Heart left ventricle (tissue), 13 donors: Measurements from ENCODE around the gene NAALADL2.

Source experiments
- CTCF ChIP-seq, 12 donors: fragments of 200-600 bp; sonication (generic) in 4 of 12; IDR thresholded peaks; one replicate each; pipeline versions ENCODE4 v1.5.0 to v1.8.0; 2018 to 2022; ENCODE audit warnings: antibody characterized with exemption in 12 of 12, mild to moderate bottlenecking in 5 of 12
- POLR2A ChIP-seq, 2 donors: fragments of 450-650 bp; IDR thresholded peaks; one replicate each; pipeline ENCODE4 v1.6.1; 2017; ENCODE audit warnings: antibody characterized with exemption in 2 of 2, mild to moderate bottlenecking in 2 of 2, moderate library complexity in 2 of 2
- donor health status: ischemic (EF 13 %, LVEDD 7.1; RV severe dilation, severe dysfunction).
- donor health status: DM: no; HTN: yes; CAD: no.
- donor health status: DM: no; HTN: no; CAD: no.
- donor health status: ischemic (EF 25% LVEDD 6.9; RV normal size, moderate dysfunction).
- donor health status: ischemic (EF 25% LVEDD 5.7; RV mildly dilated, moderate dysfunction).
- donor health status: ischemic (EF 35%, LVEDD 5.7; RV mildly dilated, moderate dysfunction).
- donor health status: nonischemic (EF 11% LVEDD 7.7; RV severe dilation, severe dysfunction).
- donor health status: DM: yes; HTN: yes; CAD: no.
- donor health status: PGD.
- donor health status: ischemic (EF 29% LVEDD 5.4; RV normal size, mild dysfunction).
- donor health status: nonischemic (EF 23%, LVEDD 6.1; RV moderate dilation, normal function).

- no peak for TF ChIP-seq CTCF (IDR thresholded peaks at IDR 0.05)
- no peak for TF ChIP-seq POLR2A (IDR thresholded peaks at IDR 0.05)
Observed at GRCh38 chr3:175598740-175599139, 739.6 kb downstream of the NAALADL2 start.
